ENCODE results near the gene LDLRAD4.

Gene LDLRAD4

DNA sequence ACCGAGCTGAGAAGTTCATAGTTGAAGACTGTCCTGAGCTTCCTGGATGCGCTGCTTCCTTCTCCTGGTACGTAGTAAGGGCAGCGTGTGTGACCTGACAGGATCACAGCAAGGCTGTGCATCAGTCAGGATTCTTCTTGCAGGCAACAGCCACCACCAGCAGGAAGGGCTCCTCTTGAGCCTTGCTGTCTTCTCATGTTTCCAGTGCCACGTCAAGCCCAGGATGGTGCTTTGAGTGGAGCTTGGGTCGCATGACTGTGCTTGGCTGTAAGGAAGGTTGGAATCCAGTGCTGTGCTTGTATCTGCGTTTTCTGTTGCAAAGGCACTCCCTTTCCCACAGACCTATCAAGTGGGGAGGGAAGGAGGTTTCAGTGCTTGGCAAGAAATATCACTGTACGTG is 194.3 kb downstream of the LDLRAD4 start:
- Histone ChIP-seq H3K79me2 (ENCODE audit: insufficient read depth, low read depth) (no peaks in the 10 kb centered on the region), H3K4me1 (ENCODE audit: low read depth, poor library complexity, severe bottlenecking) (no peaks in the 10 kb centered on the region), H3K27ac (no peak overlapping the region), H3K4me3 (IDR thresholded peaks at IDR 0.05; ENCODE audit: insufficient read depth, low read depth, low read length) (no peak overlapping the region), H2AFZ (ENCODE audit: low read depth) (no peak overlapping the region), H3K9ac (no peak overlapping the region), H3K36me3 (ENCODE audit: insufficient read depth) (no peaks in the 10 kb centered on the region), H3K4me2 (no peak overlapping the region), H3K27me3 (ENCODE audit: insufficient read depth, low read depth) (no peaks in the 10 kb centered on the region), H4K20me1 (ENCODE audit: insufficient read depth) (no peaks in the 10 kb centered on the region)
- TF ChIP-seq, protein P1, sequence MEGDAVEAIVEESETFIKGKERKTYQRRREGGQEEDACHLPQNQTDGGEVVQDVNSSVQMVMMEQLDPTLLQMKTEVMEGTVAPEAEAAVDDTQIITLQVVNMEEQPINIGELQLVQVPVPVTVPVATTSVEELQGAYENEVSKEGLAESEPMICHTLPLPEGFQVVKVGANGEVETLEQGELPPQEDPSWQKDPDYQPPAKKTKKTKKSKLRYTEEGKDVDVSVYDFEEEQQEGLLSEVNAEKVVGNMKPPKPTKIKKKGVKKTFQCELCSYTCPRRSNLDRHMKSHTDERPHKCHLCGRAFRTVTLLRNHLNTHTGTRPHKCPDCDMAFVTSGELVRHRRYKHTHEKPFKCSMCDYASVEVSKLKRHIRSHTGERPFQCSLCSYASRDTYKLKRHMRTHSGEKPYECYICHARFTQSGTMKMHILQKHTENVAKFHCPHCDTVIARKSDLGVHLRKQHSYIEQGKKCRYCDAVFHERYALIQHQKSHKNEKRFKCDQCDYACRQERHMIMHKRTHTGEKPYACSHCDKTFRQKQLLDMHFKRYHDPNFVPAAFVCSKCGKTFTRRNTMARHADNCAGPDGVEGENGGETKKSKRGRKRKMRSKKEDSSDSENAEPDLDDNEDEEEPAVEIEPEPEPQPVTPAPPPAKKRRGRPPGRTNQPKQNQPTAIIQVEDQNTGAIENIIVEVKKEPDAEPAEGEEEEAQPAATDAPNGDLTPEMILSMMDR (conservative IDR thresholded peaks at IDR 0.05; ENCODE audit: low read depth, low read length) = no peak

DNA sequence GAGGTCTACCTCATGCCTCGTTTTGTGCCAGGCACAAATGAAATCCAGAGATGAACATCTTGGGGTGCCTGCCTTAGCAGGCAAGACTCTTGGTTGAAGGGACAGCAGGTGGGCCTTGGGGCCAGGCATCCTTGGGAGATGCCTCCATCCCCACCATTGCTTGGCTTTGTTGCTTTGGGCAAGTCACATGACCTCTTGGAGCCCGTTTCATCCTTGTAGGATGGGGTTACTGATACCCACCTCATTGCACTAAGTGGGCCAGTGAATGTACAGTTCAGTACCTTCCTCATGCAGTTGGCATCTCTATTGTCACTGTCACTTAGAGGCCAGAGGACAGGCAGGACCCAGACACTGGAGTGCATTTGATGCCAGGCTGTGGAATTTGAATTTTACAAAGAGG is 195.5 kb downstream of the LDLRAD4 start:
- Histone ChIP-seq H3K36me3 (ENCODE audit: insufficient read depth) (no peaks in the 10 kb centered on the region), H3K9ac (no peak overlapping the region), H3K4me1 (ENCODE audit: low read depth, poor library complexity, severe bottlenecking) (no peaks in the 10 kb centered on the region), H3K27me3 (ENCODE audit: insufficient read depth, low read depth) (no peaks in the 10 kb centered on the region), H3K4me3 (IDR thresholded peaks at IDR 0.05; ENCODE audit: insufficient read depth, low read depth, low read length) (no peak overlapping the region), H3K27ac (no peak overlapping the region), H2AFZ (ENCODE audit: low read depth) (no peak overlapping the region), H3K79me2 (ENCODE audit: insufficient read depth, low read depth) (no peaks in the 10 kb centered on the region), H4K20me1 (ENCODE audit: insufficient read depth) (no peaks in the 10 kb centered on the region), H3K4me2 (no peak overlapping the region)
- TF ChIP-seq, protein P1 (conservative IDR thresholded peaks at IDR 0.05; ENCODE audit: low read depth, low read length) = no peak

DNA sequence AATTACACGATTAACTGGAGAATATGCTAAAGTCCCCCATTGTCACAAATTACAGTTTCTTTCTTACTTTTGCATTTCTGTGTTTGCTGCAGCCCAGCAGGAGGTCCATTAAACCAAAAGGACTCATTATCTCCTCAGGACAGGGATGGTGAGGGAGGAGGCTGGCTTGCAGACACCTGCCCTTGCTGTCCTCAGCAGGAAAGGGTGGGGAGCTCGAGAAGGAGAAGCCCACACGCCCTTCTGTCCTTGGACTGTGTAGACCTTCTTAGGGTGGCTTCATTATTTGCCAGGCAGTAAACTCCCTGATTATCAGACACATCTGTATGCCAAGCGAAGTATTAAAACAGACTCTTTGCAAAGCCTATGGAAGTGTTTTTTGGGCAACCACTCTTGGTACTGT is 196.0 kb downstream of the LDLRAD4 start:
- Histone ChIP-seq H3K27ac (no peak overlapping the region), H3K4me1 (ENCODE audit: low read depth, poor library complexity, severe bottlenecking) (no peaks in the 10 kb centered on the region), H4K20me1 (ENCODE audit: insufficient read depth) (no peaks in the 10 kb centered on the region), H3K27me3 (ENCODE audit: insufficient read depth, low read depth) (no peaks in the 10 kb centered on the region), H3K79me2 (ENCODE audit: insufficient read depth, low read depth) (no peaks in the 10 kb centered on the region), H2AFZ (ENCODE audit: low read depth) (no peak overlapping the region), H3K9ac (no peak overlapping the region), H3K4me2 (no peak overlapping the region), H3K36me3 (ENCODE audit: insufficient read depth) (no peaks in the 10 kb centered on the region), H3K4me3 (IDR thresholded peaks at IDR 0.05; ENCODE audit: insufficient read depth, low read depth, low read length) (no peak overlapping the region)
- TF ChIP-seq, protein P1 (conservative IDR thresholded peaks at IDR 0.05; ENCODE audit: low read depth, low read length) = no peak

DNA sequence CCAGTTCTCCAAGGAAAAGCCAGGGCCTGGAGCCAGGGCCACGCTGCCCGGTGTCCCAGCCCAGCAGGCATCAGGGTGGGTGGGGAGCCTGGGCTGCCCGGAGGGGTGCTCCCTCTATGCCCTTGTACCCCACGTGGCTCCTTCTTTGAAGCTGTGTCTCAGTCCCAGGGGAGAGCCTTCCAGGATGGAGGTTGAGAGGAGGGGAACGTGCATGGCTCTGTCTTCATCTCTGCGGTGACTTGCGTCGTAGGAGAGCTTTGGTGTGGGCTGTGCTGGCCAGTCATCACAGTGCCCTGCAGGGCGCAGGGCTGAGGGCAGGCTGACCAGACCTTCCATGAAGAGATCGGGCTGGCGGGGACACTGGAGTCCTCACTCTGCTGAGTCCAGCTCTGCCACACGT is 197.2 kb downstream of the LDLRAD4 start:
- Histone ChIP-seq H3K4me2 (no peak overlapping the region), H3K79me2 (ENCODE audit: insufficient read depth, low read depth) (no peaks in the 10 kb centered on the region), H3K4me3 (IDR thresholded peaks at IDR 0.05; ENCODE audit: insufficient read depth, low read depth, low read length) (no peak overlapping the region), H3K27me3 (ENCODE audit: insufficient read depth, low read depth) (no peaks in the 10 kb centered on the region), H3K9ac (no peak overlapping the region), H3K36me3 (ENCODE audit: insufficient read depth) (no peaks in the 10 kb centered on the region), H3K27ac (no peak overlapping the region), H2AFZ (ENCODE audit: low read depth) (no peak overlapping the region), H4K20me1 (ENCODE audit: insufficient read depth) (no peaks in the 10 kb centered on the region), H3K4me1 (ENCODE audit: low read depth, poor library complexity, severe bottlenecking) (no peaks in the 10 kb centered on the region)
- TF ChIP-seq, protein P1 (conservative IDR thresholded peaks at IDR 0.05; ENCODE audit: low read depth, low read length) = no peak
